PC-9 (cell line): ENCODE measurements around the gene CD81.

Experiments
- CTCF ChIP-seq: fragments of 200-600 bp; sonication (generic); conservative IDR thresholded peaks from 2 replicates; pipeline ENCODE4 v1.6.1; 2017; ENCODE audit warnings: mixed run types, antibody characterized with exemption, mild to moderate bottlenecking, moderate library complexity
- EZH2 ChIP-seq: fragments of 200-600 bp; sonication (generic); IDR thresholded peaks from 2 replicates; pipeline ENCODE4 v1.8.0; 2017; ENCODE audit warnings: antibody characterized with exemption, low read depth

GRCh38 chr11:2366276-2366675, 10.8 kb upstream of the CD81 start:
- TF ChIP-seq CTCF = no peak
- TF ChIP-seq EZH2 = no peak
